GM18858 (cell line): ENCODE measurements around the gene DNAJC4.

ENCODE experiments used
- ATAC-seq: cut with Tn5 transposase; IDR thresholded peaks from one replicate; pipeline ENCODE4 v1.9.1; 2021; ENCODE audit not compliant: unreplicated experiment

DNAJC4 gene

GRCh38 chr11:64227405-64227956 is 2.9 kb upstream of the DNAJC4 start:
- no peak for ATAC-seq

DNA sequence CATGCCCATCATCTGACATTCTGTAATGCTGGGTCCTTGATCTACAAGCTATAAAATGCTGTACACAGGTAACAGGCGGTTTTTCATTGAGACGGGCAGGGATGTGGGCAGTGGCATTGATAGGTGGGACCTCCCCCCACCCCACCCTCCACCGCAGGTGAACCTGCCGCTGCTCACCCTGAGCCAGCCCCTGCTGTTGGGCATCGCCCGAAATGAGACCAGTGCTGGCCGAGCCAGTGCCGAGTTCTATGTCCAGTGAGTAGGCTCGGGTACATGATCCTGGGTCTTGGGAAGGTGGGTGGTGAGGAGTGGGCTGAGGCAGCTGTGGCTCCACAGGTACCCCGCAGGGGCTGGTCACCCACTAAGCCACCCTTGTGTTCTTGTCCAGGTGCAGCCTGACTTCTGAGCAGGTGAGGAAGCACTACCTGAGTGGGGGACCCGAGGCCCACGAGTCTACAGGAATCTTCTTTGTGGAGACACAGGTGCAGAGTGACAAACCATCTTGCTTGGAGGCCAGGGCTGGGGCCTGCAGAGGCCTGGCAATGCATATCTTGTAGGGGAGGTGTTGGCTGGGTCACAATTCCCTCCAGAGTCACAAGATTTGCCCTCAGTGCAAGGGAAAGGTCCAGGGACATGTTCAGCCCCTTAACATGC is 1.1 kb upstream of the DNAJC4 start:
- no peak for ATAC-seq

GRCh38 chr11:64229744-64230170 is 591 bp upstream of the DNAJC4 start:
- ATAC-seq, result no peak

GRCh38 chr11:64230985-64231365 is 627 bp downstream of the DNAJC4 start:
- ATAC-seq, result no peak

DNA sequence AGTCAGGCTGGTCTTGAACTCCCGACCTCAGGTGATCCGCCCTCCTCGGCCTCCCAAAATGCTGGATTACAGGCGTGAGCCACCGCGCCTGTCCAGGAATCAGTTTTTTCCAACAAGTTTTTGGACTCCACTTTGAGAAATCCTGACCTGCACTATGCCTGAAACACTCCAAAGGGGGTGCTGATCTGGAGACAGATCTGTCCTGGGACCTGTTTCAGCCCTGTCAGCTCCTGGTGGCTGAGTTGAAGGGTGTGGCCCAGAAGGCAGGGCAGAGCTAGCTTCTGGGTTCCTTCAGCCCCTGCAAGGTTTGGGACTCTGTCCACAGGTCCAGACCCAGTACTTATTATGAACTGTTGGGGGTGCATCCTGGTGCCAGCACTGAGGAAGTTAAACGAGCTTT is 1.2 kb downstream of the DNAJC4 start:
- no peak for ATAC-seq

- no peak for ATAC-seq
Observed at GRCh38 chr11:64232182-64232966, 2.0 kb downstream of the DNAJC4 start.

DNA sequence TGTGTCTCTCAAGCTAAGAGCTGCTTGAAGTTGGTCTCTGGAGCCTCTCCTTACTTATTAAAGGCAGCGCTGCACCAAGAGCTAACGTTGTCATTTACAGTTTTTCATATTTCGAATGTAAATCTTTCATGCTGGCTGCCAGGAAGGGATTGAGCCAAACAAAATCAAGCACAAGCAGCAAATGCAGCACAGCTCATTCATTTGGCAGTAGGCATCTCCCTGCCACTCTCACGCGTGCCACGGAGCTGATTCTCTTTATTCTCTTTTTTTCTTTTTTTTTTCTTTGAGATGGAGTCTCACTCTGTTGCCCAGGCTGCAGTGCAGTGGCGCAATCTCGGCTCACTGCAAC is 2.6 kb downstream of the DNAJC4 start:
- ATAC-seq, result no peak

DNA sequence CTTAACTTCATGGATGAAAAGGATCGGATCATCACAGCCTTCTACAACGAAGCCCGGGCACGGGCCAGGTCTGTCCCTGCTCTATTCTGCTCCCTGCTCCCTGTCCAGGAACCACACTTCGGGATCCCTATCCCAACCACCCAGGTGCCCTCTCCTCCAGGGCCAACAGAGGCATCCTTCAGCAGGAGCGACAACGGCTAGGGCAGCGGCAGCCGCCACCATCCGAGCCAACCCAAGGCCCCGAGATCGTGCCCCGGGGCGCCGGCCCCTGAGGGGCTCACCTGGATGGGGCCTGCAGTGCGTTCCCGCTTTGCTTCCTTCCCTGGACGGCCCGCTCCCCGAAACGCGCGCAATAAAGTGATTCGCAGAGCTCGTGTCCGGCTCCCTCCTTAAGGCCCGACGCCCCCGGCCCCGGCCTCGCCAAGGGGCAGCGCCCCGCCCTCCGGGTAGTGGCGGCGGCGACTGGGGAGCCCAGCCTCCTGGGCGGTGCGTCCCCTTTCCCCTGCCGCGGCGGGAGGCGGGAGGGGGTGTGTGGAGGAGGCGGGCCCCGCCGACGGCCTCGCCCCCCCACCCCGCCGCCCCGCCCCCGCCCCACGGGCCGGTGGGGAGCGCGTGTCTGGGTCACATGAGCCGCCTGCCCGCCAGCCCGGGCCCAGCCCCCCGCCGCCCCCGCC is 3.7 kb downstream of the DNAJC4 start, which contains the start of gene VEGFB:
TSS of gene VEGFB (plus strand) at position 672 of the 674 bp plus-strand sequence. CDS start 250 bp downstream, outside the sequence.
- ATAC-seq, result no peak

GRCh38 chr11:64234647-64235379 is 4.5 kb downstream of the DNAJC4 start:
- no peak for ATAC-seq

DNA sequence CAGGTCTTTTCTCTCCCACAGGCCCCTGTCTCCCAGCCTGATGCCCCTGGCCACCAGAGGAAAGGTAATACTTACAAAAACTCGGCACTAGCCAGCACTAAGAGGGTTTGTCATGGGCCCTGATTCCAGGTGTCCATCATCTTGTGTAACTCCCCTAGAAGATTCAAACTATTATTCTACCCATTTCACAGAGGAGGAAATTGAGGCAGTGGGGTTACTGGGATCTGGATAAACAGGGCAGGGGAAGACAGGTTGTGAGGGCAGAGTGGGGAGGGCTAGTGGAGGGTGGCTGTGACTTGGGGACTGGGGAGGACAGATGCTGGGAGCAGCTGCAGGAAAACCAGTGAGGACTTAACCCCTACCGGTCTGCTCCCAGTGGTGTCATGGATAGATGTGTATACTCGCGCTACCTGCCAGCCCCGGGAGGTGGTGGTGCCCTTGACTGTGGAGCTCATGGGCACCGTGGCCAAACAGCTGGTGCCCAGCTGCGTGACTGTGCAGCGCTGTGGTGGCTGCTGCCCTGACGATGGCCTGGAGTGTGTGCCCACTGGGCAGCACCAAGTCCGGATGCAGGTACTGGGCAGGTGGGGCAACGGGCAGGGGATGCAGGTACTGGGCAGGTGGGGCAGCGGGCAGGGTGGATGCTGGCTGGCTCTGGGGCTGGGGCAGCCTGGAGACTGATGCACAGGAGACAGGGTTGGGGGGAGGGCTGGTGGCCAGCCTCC is 5.3 kb downstream of the DNAJC4 start:
- no peak for ATAC-seq

GRCh38 chr11:64237484-64237951 is 7.2 kb downstream of the DNAJC4 start:
- ATAC-seq, result no peak

- ATAC-seq, result no peak
Observed at GRCh38 chr11:64238076-64238475, 7.7 kb downstream of the DNAJC4 start.

GRCh38 chr11:64238999-64239398 is 8.7 kb downstream of the DNAJC4 start:
- no peak for ATAC-seq

DNA sequence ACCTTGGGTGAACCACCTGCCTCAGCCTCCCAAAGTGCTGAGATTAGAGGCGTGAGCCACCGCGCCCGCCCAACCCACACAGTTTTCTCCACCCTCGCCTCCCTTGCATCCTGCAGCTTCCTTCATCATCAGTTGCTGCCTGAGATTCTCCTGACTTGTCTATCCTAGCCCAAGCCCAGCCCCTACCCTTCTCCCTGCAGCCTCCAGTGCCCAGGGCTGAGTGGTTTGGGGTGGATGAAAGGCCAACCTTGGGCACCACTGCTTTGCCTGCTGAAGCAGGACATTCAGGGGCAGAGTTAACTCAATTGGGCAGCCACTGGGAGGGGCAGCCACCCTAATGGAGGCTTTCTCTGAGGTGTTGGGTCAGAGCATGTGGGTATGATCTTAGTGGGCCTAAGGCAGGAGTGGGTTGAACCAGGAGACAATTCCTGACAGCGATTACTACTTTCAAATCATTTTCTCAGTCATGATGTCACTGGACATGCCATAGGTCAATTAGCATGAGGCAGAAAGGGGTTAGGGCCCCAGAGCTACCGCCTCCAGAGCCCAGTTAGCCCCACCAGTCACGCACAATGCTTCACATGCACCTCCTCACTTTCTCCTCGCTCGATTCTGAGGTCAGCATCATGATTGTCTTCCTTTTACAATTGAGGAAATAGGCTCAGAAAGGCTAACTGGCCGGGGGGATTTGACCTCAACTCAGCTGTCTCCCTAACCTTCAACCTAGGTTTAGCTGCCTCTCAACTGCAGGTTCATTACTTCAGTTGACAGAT is 9.5 kb downstream of the DNAJC4 start:
- ATAC-seq, result no peak

GRCh38 chr11:64240435-64241240 is 10.3 kb downstream of the DNAJC4 start, which contains the start of gene FKBP2:
TSS of gene FKBP2 (plus strand) at chr11:64241095. CDS start at chr11:64242388, 1,293 bp downstream.
- peak; percentile 44 for ATAC-seq

DNA sequence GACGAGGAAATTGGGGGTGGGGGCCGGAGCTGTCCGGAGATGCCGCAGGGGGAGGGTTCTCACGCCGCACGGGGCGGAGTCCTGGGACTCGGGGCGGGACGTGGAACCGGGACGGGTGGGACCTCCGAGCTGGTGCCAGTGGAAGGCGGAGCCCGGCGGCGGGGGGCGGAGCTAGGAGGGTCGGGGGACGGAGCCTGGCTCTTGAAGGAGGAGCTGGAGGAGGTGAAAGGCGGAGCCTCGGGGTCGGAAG is 10.8 kb downstream of the DNAJC4 start:
- peak; percentile 43 for ATAC-seq

- ATAC-seq, result peak; percentile 2
Observed at GRCh38 chr11:64241491-64242374, 11.4 kb downstream of the DNAJC4 start.
